K562 treated with DMSO at 1 percent for 48 hours (cell line): Measurements from ENCODE around the gene APOL3. TPM values are rescaled to one million over a fixed set of nuclear protein-coding genes. Genes with fewer than 3 reads are reported as not detected.

Experiments
- total RNA-seq: library from RNA; unstranded; fragments of 300-600 nt; gene quantifications from 2 replicates; pipeline ENCODE4 v1.2.3, GENCODE V29; 2022; ENCODE audit warnings: low replicate concordance; ENCODE audit errors: extremely low read depth

Gene APOL3, protein sequence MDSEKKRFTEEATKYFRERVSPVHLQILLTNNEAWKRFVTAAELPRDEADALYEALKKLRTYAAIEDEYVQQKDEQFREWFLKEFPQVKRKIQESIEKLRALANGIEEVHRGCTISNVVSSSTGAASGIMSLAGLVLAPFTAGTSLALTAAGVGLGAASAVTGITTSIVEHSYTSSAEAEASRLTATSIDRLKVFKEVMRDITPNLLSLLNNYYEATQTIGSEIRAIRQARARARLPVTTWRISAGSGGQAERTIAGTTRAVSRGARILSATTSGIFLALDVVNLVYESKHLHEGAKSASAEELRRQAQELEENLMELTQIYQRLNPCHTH
- not detected in 2 replicates for total RNA-seq

DNA sequence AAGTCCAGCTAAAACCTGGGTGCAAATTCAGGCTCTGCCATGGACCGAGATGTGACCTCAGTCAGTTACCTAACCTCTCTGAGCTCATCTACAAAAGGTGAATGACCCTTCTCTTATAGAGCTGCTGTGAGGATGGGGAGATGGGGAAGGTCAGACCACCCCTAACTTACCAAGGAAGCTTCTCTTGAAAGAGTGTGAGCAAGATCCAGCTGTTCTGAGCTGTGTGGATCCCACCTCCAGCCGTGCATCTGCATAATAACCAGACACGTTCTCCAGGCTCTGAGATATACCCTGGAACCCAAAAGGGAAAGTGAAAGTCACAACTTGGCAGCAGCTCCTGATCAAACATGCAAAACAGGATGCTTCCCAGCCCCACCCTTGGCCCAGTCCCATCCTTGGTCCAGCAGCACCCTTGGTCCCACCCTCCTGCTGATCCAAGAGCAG lies at the start of gene APOL3:
Gene APOL3, minus strand, starts transcription at position 257 of the 444 bp plus-strand sequence. CDS start 11,700 bp downstream, outside the sequence.

DNA sequence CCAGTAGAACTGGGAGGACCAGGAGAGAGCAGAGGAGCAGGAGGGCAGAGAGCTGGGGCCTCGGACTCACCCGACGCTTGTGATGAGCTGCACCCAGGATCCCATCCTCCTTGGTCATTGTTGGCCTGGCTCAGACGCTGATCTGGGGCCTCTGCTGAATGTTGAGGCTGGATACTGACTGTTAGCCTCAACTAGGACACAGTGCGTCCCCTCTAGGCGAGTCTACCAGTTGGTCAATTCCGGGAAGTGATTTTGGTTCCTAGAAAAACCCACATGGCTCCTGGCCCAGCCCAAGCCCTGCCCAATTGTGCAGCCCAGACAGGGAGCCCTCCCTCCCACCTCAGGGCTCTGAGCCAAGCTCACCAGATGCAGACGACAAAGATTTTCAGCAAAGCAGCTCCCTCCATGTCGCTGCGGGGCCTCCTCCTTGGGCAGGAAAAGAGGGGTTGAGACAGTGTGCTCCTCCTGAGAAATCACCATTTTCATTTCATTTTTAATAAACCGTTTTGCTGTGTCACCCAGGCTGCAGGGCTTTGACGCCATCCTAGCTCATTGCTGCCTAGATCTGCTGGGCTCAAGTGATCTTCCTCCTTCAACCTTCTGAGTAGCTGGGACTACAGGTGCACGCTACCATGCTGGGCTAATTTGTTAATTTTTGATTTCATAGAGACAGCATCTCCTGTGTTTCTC lies 41.2 kb upstream of the APOL3 start, which contains the start of gene APOL4:
Gene APOL4, minus strand, starts transcription at position 180 of the 690 bp plus-strand sequence. Its CDS starts 75 bp downstream, at position 105.

Other genes with a start within 250 kb of the APOL3 start
- gene RBFOX2, start 131.9 kb downstream of the APOL3 start, total RNA-seq, result not detected in 2 replicates
- not detected in 2 replicates for gene APOL4, start 41.1 kb upstream of the APOL3 start, total RNA-seq
- not detected in 2 replicates for gene APOL2, start 78.8 kb upstream of the APOL3 start, total RNA-seq
- not detected in 2 replicates for gene APOL1, start 92.4 kb upstream of the APOL3 start, total RNA-seq
- 138 TPM in 1 of 2 replicates, not detected in the other for gene MYH9, start 227.2 kb upstream of the APOL3 start, total RNA-seq